ENCODE results near the gene MRPL20.
A peak's percentile ranks its signal among the peaks of the same experiment; 100 is the strongest.
"Not testable (repeated sequence)": the region's sequence is repeated elsewhere in the genome, so short reads cannot be mapped to it uniquely, and the experiment has no call there.

Gene MRPL20

GRCh38 chr1:1430114-1430982 lies 23.3 kb upstream of the MRPL20 start:
- DNase-seq: no peak
- TF ChIP-seq, protein P1, sequence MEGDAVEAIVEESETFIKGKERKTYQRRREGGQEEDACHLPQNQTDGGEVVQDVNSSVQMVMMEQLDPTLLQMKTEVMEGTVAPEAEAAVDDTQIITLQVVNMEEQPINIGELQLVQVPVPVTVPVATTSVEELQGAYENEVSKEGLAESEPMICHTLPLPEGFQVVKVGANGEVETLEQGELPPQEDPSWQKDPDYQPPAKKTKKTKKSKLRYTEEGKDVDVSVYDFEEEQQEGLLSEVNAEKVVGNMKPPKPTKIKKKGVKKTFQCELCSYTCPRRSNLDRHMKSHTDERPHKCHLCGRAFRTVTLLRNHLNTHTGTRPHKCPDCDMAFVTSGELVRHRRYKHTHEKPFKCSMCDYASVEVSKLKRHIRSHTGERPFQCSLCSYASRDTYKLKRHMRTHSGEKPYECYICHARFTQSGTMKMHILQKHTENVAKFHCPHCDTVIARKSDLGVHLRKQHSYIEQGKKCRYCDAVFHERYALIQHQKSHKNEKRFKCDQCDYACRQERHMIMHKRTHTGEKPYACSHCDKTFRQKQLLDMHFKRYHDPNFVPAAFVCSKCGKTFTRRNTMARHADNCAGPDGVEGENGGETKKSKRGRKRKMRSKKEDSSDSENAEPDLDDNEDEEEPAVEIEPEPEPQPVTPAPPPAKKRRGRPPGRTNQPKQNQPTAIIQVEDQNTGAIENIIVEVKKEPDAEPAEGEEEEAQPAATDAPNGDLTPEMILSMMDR (IDR thresholded peaks at IDR 0.05; ENCODE audit: low read depth, low read length, missing control alignments): peak; percentile 50
- no peaks in the 10 kb centered on the region for H3K36me3 ChIP-seq (replicated peaks)
- in situ Hi-C loops (cut with HindIII; ENCODE audit: low pct_ligation_motif_present, low sequenced_read_pairs): no loop called here
- no peak overlapping the region for H3K4me3 ChIP-seq (ENCODE audit: low read depth, low read length)
- no peaks in the 10 kb centered on the region for H3K27me3 ChIP-seq (replicated peaks)
- H3K27ac ChIP-seq: no peak overlapping the region

DNA sequence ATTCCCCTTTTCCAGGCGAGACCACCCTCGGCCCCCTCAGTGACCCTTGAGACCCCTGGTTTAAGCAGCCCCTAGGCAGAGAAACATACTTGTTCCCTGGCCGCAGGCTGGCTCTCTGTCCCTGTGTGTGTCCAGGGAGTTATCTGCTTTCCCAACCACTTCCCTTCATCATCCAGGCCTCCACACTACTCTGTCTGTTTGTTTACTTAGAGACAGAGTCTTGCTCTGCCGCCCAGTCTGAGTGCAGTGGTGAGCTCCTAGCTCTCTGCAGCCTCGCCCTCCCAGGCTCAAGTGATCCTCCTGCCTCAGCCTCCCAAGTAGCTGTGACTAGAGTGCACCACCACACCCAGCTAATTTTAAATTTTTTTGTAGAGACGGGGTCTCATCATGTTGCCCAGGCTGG lies 22.6 kb upstream of the MRPL20 start:
- TF ChIP-seq, protein P1 (IDR thresholded peaks at IDR 0.05; ENCODE audit: low read depth, low read length, missing control alignments): no peak
- in situ Hi-C loops (cut with HindIII; ENCODE audit: low pct_ligation_motif_present, low sequenced_read_pairs): no loop called here
- H3K4me3 ChIP-seq (ENCODE audit: low read depth, low read length): no peak overlapping the region
- no peaks in the 10 kb centered on the region for H3K36me3 ChIP-seq (replicated peaks)
- no peaks in the 10 kb centered on the region for H3K27me3 ChIP-seq (replicated peaks)
- H3K27ac ChIP-seq: no peak overlapping the region
- DNase-seq: peak; percentile 35

DNA sequence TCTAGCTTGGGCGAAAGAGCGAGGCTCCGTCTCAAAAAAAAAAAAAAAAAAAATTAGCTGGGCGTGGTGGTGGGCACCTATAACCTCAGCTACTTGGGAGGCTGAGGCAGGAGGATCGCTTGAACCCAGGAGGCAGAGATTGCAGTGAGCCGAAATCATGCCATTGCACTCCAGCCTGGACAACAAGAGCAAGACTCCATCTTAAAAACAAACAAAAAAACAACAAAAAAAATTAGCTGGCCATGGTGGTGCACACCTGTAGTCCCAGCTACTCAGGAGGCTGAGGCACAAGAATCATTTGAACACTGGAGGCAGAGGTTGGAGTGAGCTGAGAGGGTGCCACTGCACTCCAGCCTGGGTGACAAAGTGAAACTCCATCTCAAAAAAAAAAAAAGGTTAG lies 21.9 kb upstream of the MRPL20 start:
- H3K4me3 ChIP-seq (ENCODE audit: low read depth, low read length); H3K27ac ChIP-seq; DNase-seq; H3K27me3 ChIP-seq (replicated peaks); in situ Hi-C loops (cut with HindIII; ENCODE audit: low pct_ligation_motif_present, low sequenced_read_pairs); H3K36me3 ChIP-seq (replicated peaks): not testable (repeated sequence)

DNA sequence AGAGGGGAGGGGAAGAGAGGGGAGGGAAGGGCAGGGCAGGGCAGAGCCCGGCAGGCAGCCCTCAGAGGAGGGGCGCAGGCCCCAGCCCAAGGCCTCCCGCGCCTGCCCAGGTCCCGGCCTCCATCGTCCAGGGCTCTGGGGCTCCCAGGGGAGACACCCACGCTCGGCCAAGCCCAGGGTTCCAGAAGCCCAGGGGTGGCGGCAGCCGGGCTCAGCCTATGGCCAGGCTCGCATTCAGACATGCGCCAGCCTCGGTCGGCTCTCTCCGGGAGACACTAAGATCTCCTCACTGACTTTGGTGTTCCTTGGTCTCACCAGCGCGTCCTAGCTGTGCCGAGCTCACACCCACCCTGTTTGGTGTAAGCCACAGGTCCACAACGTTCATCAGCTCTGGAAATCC lies 21.1 kb upstream of the MRPL20 start:
- no peaks in the 10 kb centered on the region for H3K27me3 ChIP-seq (replicated peaks)
- no peak for DNase-seq
- in situ Hi-C loops (cut with HindIII; ENCODE audit: low pct_ligation_motif_present, low sequenced_read_pairs): no loop called here
- H3K4me3 ChIP-seq (ENCODE audit: low read depth, low read length): no peak overlapping the region
- H3K36me3 ChIP-seq (replicated peaks): no peaks in the 10 kb centered on the region
- no peak overlapping the region for H3K27ac ChIP-seq
- TF ChIP-seq, protein P1 (IDR thresholded peaks at IDR 0.05; ENCODE audit: low read depth, low read length, missing control alignments): no peak

DNA sequence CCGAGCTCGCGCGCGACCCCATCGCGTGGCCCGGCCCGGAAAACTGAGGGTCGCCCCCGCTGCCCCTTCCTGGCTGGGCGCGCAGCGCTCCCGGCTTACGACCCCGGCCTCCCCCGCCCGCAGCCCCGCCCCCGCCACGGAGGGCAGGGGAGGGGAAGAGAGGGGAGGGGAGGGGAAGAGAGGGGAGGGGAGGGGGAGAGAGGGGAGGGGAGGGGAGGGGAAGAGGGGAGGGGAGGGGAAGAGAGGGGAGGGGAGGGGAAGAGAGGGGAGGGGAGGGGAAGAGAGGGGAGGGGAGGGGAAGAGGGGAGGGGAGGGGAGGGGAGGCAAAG lies 20.7 kb upstream of the MRPL20 start:
- Histone ChIP-seq H3K4me3 (ENCODE audit: low read depth, low read length) (peak overlapping the region; percentile 22), H3K27ac (no peak overlapping the region), H3K36me3 (replicated peaks) (no peaks in the 10 kb centered on the region), H3K27me3 (replicated peaks) (no peaks in the 10 kb centered on the region)
- in situ Hi-C loops (cut with HindIII; ENCODE audit: low pct_ligation_motif_present, low sequenced_read_pairs): no loop called here
- DNase-seq: no peak
- TF ChIP-seq, protein P1 (IDR thresholded peaks at IDR 0.05; ENCODE audit: low read depth, low read length, missing control alignments): no peak

GRCh38 chr1:1427106-1427819 lies 20.2 kb upstream of the MRPL20 start:
- no peaks in the 10 kb centered on the region for H3K36me3 ChIP-seq (replicated peaks)
- H3K27ac ChIP-seq: no peak overlapping the region
- DNase-seq: no peak
- H3K27me3 ChIP-seq (replicated peaks): no peaks in the 10 kb centered on the region
- H3K4me3 ChIP-seq (ENCODE audit: low read depth, low read length): peak overlapping the region; percentile 22
- TF ChIP-seq, protein P1 (IDR thresholded peaks at IDR 0.05; ENCODE audit: low read depth, low read length, missing control alignments): no peak
- in situ Hi-C loops (cut with HindIII; ENCODE audit: low pct_ligation_motif_present, low sequenced_read_pairs): no loop called here
